Neural cell (in vitro differentiated cells): ENCODE measurements around the gene GDPD4. TPM values are rescaled to one million over a fixed set of nuclear protein-coding genes. Genes with fewer than 3 reads are reported as not detected.
"Not testable (repeated sequence)": the region's sequence is repeated elsewhere in the genome, so short reads cannot be mapped to it uniquely, and the experiment has no call there.

Experiments
- H2AFZ ChIP-seq: fragments of 200-600, 300-800 bp; sonication (generic), shearing (Covaris generic); 2 replicates; pipeline ENCODE4 v1.6.0; 2014; ENCODE audit warnings: low read depth, mild to moderate bottlenecking, antibody characterized with exemption, low read length, moderate library complexity
- H3F3A ChIP-seq: fragments of 200-600 bp; shearing (Covaris generic); 2 replicates; pipeline ENCODE4 v1.6.1; 2016; ENCODE audit warnings: mild to moderate bottlenecking, moderate library complexity, mixed read lengths, antibody characterized with exemption, low read length; ENCODE audit not compliant: insufficient read depth, poor library complexity, severe bottlenecking
- H3K27ac ChIP-seq: fragments of 200-600, 300-800 bp; sonication (generic), shearing (Covaris generic); 2 replicates; pipeline ENCODE4 v1.5.1; 2014; ENCODE audit warnings: mild to moderate bottlenecking, low read length, moderate library complexity
- H3K27me3 ChIP-seq: fragments of 300-800, 200-600 bp; sonication (generic), shearing (Covaris generic); 2 replicates; pipeline ENCODE4 v1.6.0; 2014; ENCODE audit warnings: mild to moderate bottlenecking, low read depth, low read length, moderate library complexity; ENCODE audit not compliant: insufficient read depth
- H3K36me3 ChIP-seq: fragments of 300-800, 200-600 bp; sonication (generic), shearing (Covaris generic); 2 replicates; pipeline ENCODE4 v1.5.1; 2014; ENCODE audit warnings: mild to moderate bottlenecking, antibody characterized with exemption, low read length, moderate library complexity; ENCODE audit not compliant: insufficient read depth
- H3K4me2 ChIP-seq: fragments of 300-800, 200-600 bp; sonication (generic), shearing (Covaris generic); 2 replicates; pipeline ENCODE4 v1.6.0; 2014; ENCODE audit warnings: mild to moderate bottlenecking, low read length
- H3K4me3 ChIP-seq: fragments of 300-800, 200-600 bp; sonication (generic), shearing (Covaris generic); 2 replicates; pipeline ENCODE4 v1.5.1; 2014; ENCODE audit warnings: mild to moderate bottlenecking, low read length, moderate library complexity
- H3K79me2 ChIP-seq: fragments of 200-600 bp; shearing (Covaris generic); replicated peaks from 2 replicates; pipeline ENCODE4 v1.6.0; 2014; ENCODE audit warnings: mild to moderate bottlenecking, low read length, moderate library complexity; ENCODE audit not compliant: insufficient read depth
- H3K9ac ChIP-seq: fragments of 300-800, 200-600 bp; sonication (generic), shearing (Covaris generic); 2 replicates; pipeline ENCODE4 v1.6.1; 2016; ENCODE audit warnings: mild to moderate bottlenecking, low read length, mixed read lengths
- H3K9me2 ChIP-seq: fragments of 200-600 bp; shearing (Covaris generic); 2 replicates; pipeline ENCODE4 v1.6.1; 2016; ENCODE audit warnings: mild to moderate bottlenecking, low read length, mixed read lengths; ENCODE audit not compliant: insufficient read depth
- H3K9me3 ChIP-seq: fragments of 200-600, 300-800 bp; sonication (generic), shearing (Covaris generic); 2 replicates; pipeline ENCODE4 v1.6.1; 2016; ENCODE audit warnings: mild to moderate bottlenecking, mixed run types, low read length, moderate library complexity, mixed read lengths
- H4K20me1 ChIP-seq: fragments of 200-600 bp; shearing (Covaris generic); 2 replicates; pipeline ENCODE4 v1.6.1; 2016; ENCODE audit warnings: mild to moderate bottlenecking, mixed run types; ENCODE audit not compliant: insufficient read depth
- CTCF ChIP-seq: fragments of 450-650 bp; IDR thresholded peaks from 2 replicates; pipeline ENCODE4 v1.5.1; 2014; ENCODE audit warnings: antibody characterized with exemption, mild to moderate bottlenecking, moderate library complexity; ENCODE audit not compliant: poor library complexity, severe bottlenecking
- EP300 ChIP-seq: fragments of 450-650 bp; conservative IDR thresholded peaks from 2 replicates; pipeline ENCODE4 v1.6.1; 2014; ENCODE audit warnings: antibody characterized with exemption, mild to moderate bottlenecking, moderate library complexity; ENCODE audit not compliant: poor library complexity, severe bottlenecking
- EZH2 ChIP-seq: fragments of 200-600, 300-800 bp; shearing (Covaris generic), sonication (generic); IDR thresholded peaks from 2 replicates; pipeline ENCODE4 v1.6.1; 2014; ENCODE audit warnings: antibody characterized with exemption, low read length, borderline replicate concordance, mild to moderate bottlenecking; ENCODE audit not compliant: insufficient read depth, poor library complexity, severe bottlenecking
- MXI1 ChIP-seq: fragments of 450-650 bp; conservative IDR thresholded peaks from 2 replicates; pipeline ENCODE4 v1.6.1; 2014; ENCODE audit warnings: antibody characterized with exemption, mild to moderate bottlenecking; ENCODE audit not compliant: poor library complexity, severe bottlenecking
- POLR2AphosphoS5 ChIP-seq: IDR thresholded peaks from 2 replicates; pipeline ENCODE4 v1.6.1; 2012
- RAD21 ChIP-seq: fragments of 450-650 bp; conservative IDR thresholded peaks from 2 replicates; pipeline ENCODE4 v1.6.1; 2014; ENCODE audit warnings: antibody characterized with exemption, mild to moderate bottlenecking, moderate library complexity
- REST ChIP-seq: IDR thresholded peaks from 2 replicates; pipeline ENCODE4 v1.6.1; 2012; ENCODE audit warnings: borderline replicate concordance
- SMC3 ChIP-seq: fragments of 450-650 bp; conservative IDR thresholded peaks from 2 replicates; pipeline ENCODE4 v1.6.1; 2014; ENCODE audit warnings: antibody characterized with exemption, mild to moderate bottlenecking, moderate library complexity; ENCODE audit not compliant: poor library complexity
- TAF1 ChIP-seq: IDR thresholded peaks from 2 replicates; pipeline ENCODE4 v1.6.1; 2012; ENCODE audit warnings: low read depth
- polyA plus RNA-seq: library from polyadenylated mRNA; depleted of rRNA; stranded (reverse); fragments of >200 nt; gene quantifications from 2 replicates; pipeline ENCODE4 v1.2.3, GENCODE V29; 2014

Gene GDPD4
- polyA plus RNA-seq, 1 donor from 2014 or later, result not detected

- Histone ChIP-seq H3K27me3 (no peaks in the 10 kb centered on the region), H4K20me1 (no peaks in the 10 kb centered on the region), H3K36me3 (no peaks in the 10 kb centered on the region), H3K4me3 (no peak overlapping the region), H3K4me2 (no peak overlapping the region), H3K27ac (no peak overlapping the region), H3F3A (no peaks in the 10 kb centered on the region), H2AFZ (no peak overlapping the region), H3K9me2 (no peaks in the 10 kb centered on the region), H3K9me3 (no peaks in the 10 kb centered on the region), H3K9ac (no peak overlapping the region), H3K79me2 (no peaks in the 10 kb centered on the region)
- TF ChIP-seq EZH2, result no peak
- TF ChIP-seq TAF1, result no peak
- TF ChIP-seq RAD21, result no peak
- no peak for TF ChIP-seq EP300
- TF ChIP-seq SMC3, result no peak
- TF ChIP-seq MXI1, result no peak
- no peak for TF ChIP-seq REST
- no peak for TF ChIP-seq CTCF
- TF ChIP-seq POLR2AphosphoS5, result no peak
Observed at GRCh38 chr11:77300695-77301094, 791 bp downstream of the GDPD4 start.

- H3K36me3 ChIP-seq, H3K4me3 ChIP-seq, H3K27me3 ChIP-seq, H3K9ac ChIP-seq, H3F3A ChIP-seq, H3K9me2 ChIP-seq, H4K20me1 ChIP-seq, H3K4me2 ChIP-seq, H3K9me3 ChIP-seq, H3K27ac ChIP-seq, H2AFZ ChIP-seq, H3K79me2 ChIP-seq: not testable (repeated sequence)
Observed at GRCh38 chr11:77300028-77300427, 1.5 kb downstream of the GDPD4 start.

- H4K20me1 ChIP-seq, result no peaks in the 10 kb centered on the region
- no peak overlapping the region for H3K9ac ChIP-seq
- no peaks in the 10 kb centered on the region for H3K9me3 ChIP-seq
- TF ChIP-seq POLR2AphosphoS5 (no peak), TAF1 (no peak), EP300 (no peak), SMC3 (no peak), RAD21 (no peak), REST (no peak), CTCF (no peak), MXI1 (no peak), EZH2 (no peak)
- no peak overlapping the region for H3K4me3 ChIP-seq
- H3K9me2 ChIP-seq, result no peaks in the 10 kb centered on the region
- no peak overlapping the region for H3K4me2 ChIP-seq
- H3F3A ChIP-seq, result no peaks in the 10 kb centered on the region
- H3K36me3 ChIP-seq, result no peaks in the 10 kb centered on the region
- H2AFZ ChIP-seq, result no peak overlapping the region
- H3K79me2 ChIP-seq, result no peaks in the 10 kb centered on the region
- no peak overlapping the region for H3K27ac ChIP-seq
- no peaks in the 10 kb centered on the region for H3K27me3 ChIP-seq
Observed at GRCh38 chr11:77299528-77299993, 1.9 kb downstream of the GDPD4 start.
